K562 (cell line): ENCODE data around the gene EGLN1. TPM values are rescaled to one million over a fixed set of nuclear protein-coding genes. Genes with fewer than 3 reads are reported as not detected.
A peak's percentile ranks its signal among the peaks of the same experiment; 100 is the strongest.

Experiments
- BACH1 ChIP-seq: fragments of 200-800 bp; sonication (Bioruptor generic); IDR thresholded peaks from 2 replicates; pipeline ENCODE4 v1.6.1; 2016; ENCODE audit warnings: missing genetic modification characterization, missing compliant biosample characterization
- BCOR ChIP-seq: fragments of 450-650 bp; IDR thresholded peaks from 2 replicates; pipeline ENCODE4 v1.6.1; 2016
- CTCF ChIP-seq, 3 experiments: IDR thresholded peaks in 2 of 3; conservative IDR thresholded peaks in 1 of 3; 2 replicates each; pipeline ENCODE4 v1.5.1; 2011 to 2012; ENCODE audit warnings: low read length in 3 of 3, mild to moderate bottlenecking in 3 of 3, control low read depth in 2 of 3, improper control_type of control experiment in 1 of 3, inconsistent platforms in 1 of 3, low read depth in 1 of 3, mixed read lengths in 1 of 3, moderate library complexity in 1 of 3; ENCODE audit not compliant: insufficient read depth in 2 of 3
- DNMT1 ChIP-seq: fragments of 450-650 bp; IDR thresholded peaks from 2 replicates; pipeline ENCODE4 v1.6.1; 2016; ENCODE audit warnings: antibody characterized with exemption, mild to moderate bottlenecking
- E2F4 ChIP-seq: sonication (generic); formaldehyde crosslinking; IDR thresholded peaks from 2 replicates; pipeline ENCODE4 v1.8.0; 2022; ENCODE audit warnings: mild to moderate bottlenecking, low read depth, missing genetic modification reagents
- ETS1 ChIP-seq: conservative IDR thresholded peaks from 2 replicates; pipeline ENCODE4 v1.6.1; 2011; ENCODE audit warnings: low read depth, mild to moderate bottlenecking, low read length; ENCODE audit not compliant: control insufficient read depth
- HOXB6 ChIP-seq: fragments of 250-450 bp; sonication (Bioruptor Pico); IDR thresholded peaks from 2 replicates; pipeline ENCODE4 v1.5.1; 2022; ENCODE audit warnings: mild to moderate bottlenecking, borderline replicate concordance
- IRF9 ChIP-seq: fragments of 450-650 bp; IDR thresholded peaks from 2 replicates; pipeline ENCODE4 v1.6.1; 2016; ENCODE audit warnings: missing biosample characterization, missing genetic modification characterization
- KLF16 ChIP-seq: IDR thresholded peaks from 2 replicates; pipeline ENCODE4 v1.6.1; 2016; ENCODE audit warnings: antibody characterized with exemption
- MEF2A ChIP-seq: IDR thresholded peaks from 2 replicates; pipeline ENCODE4 v1.6.1; 2011; ENCODE audit warnings: low read depth, mild to moderate bottlenecking, low read length, moderate library complexity; ENCODE audit not compliant: control insufficient read depth
- MXD1 ChIP-seq: fragments of 250-450 bp; sonication (Bioruptor Pico); IDR thresholded peaks from 2 replicates; pipeline ENCODE4 v1.8.0; 2021; ENCODE audit warnings: borderline replicate concordance, mild to moderate bottlenecking, moderate library complexity; ENCODE audit not compliant: poor library complexity, severe bottlenecking
- MXI1 ChIP-seq: IDR thresholded peaks from 2 replicates; pipeline ENCODE4 v1.6.1; 2011; ENCODE audit warnings: low read depth, mild to moderate bottlenecking, improper control_type of control experiment, low read length
- TEAD2 ChIP-seq: fragments of 450-650 bp; IDR thresholded peaks from 2 replicates; pipeline ENCODE4 v1.6.1; 2016; ENCODE audit warnings: missing genetic modification characterization, control low read depth, missing compliant biosample characterization
- XRCC4 ChIP-seq: IDR thresholded peaks from one replicate; pipeline ENCODE4 v1.6.1; 2011; ENCODE audit not compliant: insufficient read depth, insufficient read length; ENCODE audit errors: extremely low read depth
- ZBTB9 ChIP-seq: fragments of 450-650 bp; formaldehyde crosslinking; IDR thresholded peaks from 2 replicates; pipeline ENCODE4 v1.4.0; 2020; ENCODE audit warnings: mild to moderate bottlenecking, moderate library complexity
- ZEB2 ChIP-seq: fragments of 450-650 bp; IDR thresholded peaks from 2 replicates; pipeline ENCODE4 v1.6.1; 2016
- ZNF354B ChIP-seq: fragments of 250-450 bp; sonication (Bioruptor Pico); IDR thresholded peaks from 2 replicates; pipeline ENCODE4 v1.4.0; 2020
- ZNF75A ChIP-seq: fragments of 450-650 bp; formaldehyde crosslinking; IDR thresholded peaks from 2 replicates; pipeline ENCODE4 v1.4.0; 2020; ENCODE audit warnings: mild to moderate bottlenecking
- ZNF785 ChIP-seq: fragments of 250-450 bp; sonication (Bioruptor Pico); IDR thresholded peaks from 2 replicates; pipeline ENCODE4 v1.4.0; 2020; ENCODE audit warnings: mild to moderate bottlenecking
- ZZZ3 ChIP-seq: fragments of 450-650 bp; IDR thresholded peaks from 2 replicates; pipeline ENCODE4 v1.6.1; 2016; ENCODE audit warnings: antibody characterized with exemption, mild to moderate bottlenecking, moderate library complexity
- polyA plus RNA-seq, 8 experiments: library from polyadenylated mRNA; depleted of rRNA in 4 of 8; stranded (reverse) in 5 of 8; unstranded in 3 of 8; fragments of >200 nt; fragmentation: Nextera tagmentation in 2 of 8; fragmentation: Illumina TruSeq in 1 of 8; extraction: Ambion mirVana in 2 of 8; extraction: Trizol in 1 of 8; gene quantifications; 2 replicates each; pipeline versions ENCODE4 v1.2.1 to v1.2.3, GENCODE V29; 2011 to 2014; ENCODE audit warnings: inconsistent platforms in 1 of 8, missing spikeins in 1 of 8
- total RNA-seq, 7 experiments: library from RNA; depleted of rRNA in 6 of 7; stranded (reverse); fragments of >200 nt in 6 of 7; fragmentation: Illumina TruSeq in 2 of 7; extraction: Trizol in 2 of 7; gene quantifications; 2 replicates each; pipeline versions ENCODE4 v1.2.1 to v1.2.3, GENCODE V29; 2011 to 2021; ENCODE audit warnings: low replicate concordance in 1 of 7

Gene EGLN1
- total and polyA plus RNA-seq, 9 of the 15 experiments (the other 6 are each of a cell fraction or from before 2014, with no cell fraction given) = 5.2 to 54.3 (median 24.6) TPM

- TF ChIP-seq ZBTB9 (CRISPR knock-in tag) (peak; percentile 54), MEF2A (no peak), ZNF75A (CRISPR knock-in tag) (no peak), BCOR (peak; percentile 54; the same call in 1 of the 2 replicates), BACH1 (tag) (no peak), ZZZ3 (no peak), IRF9 (tag) (no peak), HOXB6 (CRISPR knock-in tag) (no peak), CTCF (IDR thresholded peaks at IDR 0.05 in 2 of 3, conservative IDR thresholded peaks at IDR 0.05 in 1 of 3; ENCODE audit: insufficient read depth in 2 of 3, low read depth in 1 of 3, low read length in 3 of 3) (peak; percentile 61 to 81 (median 74)), MXI1 (no peak), ZEB2 (no peak), E2F4 (peak; percentile 49; the same call in 1 of the 2 replicates), ETS1 (no peak; the same call in 1 of the 2 replicates), KLF16 (no peak), DNMT1 (no peak), ZNF354B (CRISPR knock-in tag) (no peak), MXD1 (no peak), TEAD2 (tag) (no peak), ZNF785 (CRISPR knock-in tag) (no peak), XRCC4 (no peak)
Measured at GRCh38 chr1:231421971-231422797, at the start of gene EGLN1 (continued).
